ENCODE results near the gene PCYT1B.

The PCYT1B gene

DNA sequence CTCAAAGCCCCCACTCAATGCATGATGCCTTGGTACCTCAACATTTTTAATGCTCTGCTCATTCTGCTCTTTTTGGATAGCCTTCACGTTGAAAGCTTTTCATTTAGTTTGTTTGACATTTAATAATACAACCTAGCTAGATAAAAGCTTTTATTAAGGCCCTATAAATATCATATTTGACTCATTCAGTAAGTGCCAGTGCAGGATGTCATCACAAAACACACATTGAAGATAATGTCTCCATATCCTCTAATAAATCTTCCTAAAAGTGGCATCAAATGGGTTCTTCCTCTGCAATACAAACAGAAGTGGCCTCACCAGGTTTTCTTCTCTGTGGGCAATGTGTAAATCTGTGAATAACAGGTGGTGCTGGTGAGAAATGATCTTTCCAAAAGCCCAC is 12.0 kb upstream of the PCYT1B start:
- TF ChIP-seq GATA3 (IDR thresholded peaks at IDR 0.05; ENCODE audit: low read depth, low read length), result no peak
- no peak for TF ChIP-seq GATA2 (IDR thresholded peaks at IDR 0.05; ENCODE audit: low read depth, low read length)

DNA sequence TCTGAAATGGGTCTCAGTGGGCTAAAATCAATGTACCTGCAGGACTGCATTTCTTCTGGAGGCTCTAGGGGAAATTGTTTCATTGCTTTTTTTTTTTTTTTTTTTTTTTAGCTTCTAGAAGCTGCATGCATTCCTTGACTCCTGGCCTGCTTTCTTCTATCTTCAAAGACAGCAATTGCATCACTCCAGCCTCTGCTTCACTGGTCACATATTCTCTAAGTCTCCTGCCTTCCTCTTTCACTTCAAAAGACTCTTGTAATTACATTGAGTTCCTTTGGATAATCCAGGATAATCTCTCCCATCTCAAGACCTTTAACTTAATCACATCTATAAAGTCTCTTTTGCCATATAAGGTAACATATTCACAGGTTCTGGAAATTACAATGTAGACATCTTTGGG is 11.3 kb upstream of the PCYT1B start:
- no peak for TF ChIP-seq GATA2 (IDR thresholded peaks at IDR 0.05; ENCODE audit: low read depth, low read length)
- no peak for TF ChIP-seq GATA3 (IDR thresholded peaks at IDR 0.05; ENCODE audit: low read depth, low read length)

DNA sequence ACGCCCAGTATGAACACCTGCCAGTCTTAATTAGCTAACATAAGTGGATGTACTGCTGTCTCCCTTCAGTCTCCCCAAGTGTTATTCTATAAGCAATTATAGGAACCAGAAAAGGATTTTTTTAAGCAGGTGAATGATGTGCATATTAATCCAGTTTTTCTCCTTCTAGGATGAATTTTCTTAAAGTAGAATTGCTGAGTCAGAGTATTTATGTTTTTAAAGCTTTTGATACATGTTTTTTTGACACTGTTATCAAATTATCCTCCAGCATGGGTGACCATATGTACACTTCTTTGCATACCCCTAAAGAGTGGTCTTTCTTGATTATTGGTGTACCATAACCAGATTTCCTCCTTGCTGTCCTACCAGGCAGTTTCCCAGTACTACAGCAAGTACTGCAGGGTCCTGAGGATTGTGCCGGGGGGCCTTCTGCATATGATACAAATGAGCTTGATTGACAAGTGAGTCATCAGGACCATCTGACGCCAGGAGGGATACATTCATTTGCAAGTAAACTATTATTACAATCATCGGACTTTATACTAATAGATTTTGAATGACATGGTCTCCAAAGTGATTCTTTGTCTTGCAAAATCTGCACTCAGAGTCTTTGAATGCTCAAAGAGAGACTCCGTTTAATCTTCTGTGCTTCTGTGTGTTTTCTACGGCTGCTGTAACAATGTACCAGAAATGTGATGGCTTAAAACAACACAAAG is 10.7 kb upstream of the PCYT1B start:
- TF ChIP-seq GATA3 (IDR thresholded peaks at IDR 0.05; ENCODE audit: low read depth, low read length) (no peak), GATA2 (IDR thresholded peaks at IDR 0.05; ENCODE audit: low read depth, low read length) (no peak)

DNA sequence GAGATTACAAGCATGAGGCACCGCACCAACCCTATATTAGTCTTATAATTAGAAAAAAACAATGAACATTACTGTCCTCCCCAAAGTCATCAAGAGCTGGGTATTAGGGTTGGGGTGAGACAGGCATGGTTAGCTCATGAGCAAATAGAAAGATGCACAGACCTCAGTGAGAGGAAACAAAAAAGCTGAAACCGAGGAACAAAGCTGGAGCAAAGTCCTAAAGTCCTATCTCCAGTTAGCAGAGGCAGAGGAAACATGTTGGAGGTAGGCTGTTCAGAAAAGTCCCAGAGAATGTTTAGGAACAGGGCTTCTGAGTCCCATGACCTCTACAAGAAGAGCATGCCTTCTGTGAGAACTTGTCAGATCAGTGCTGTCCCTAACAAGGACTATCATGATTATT is 4.6 kb upstream of the PCYT1B start:
- TF ChIP-seq GATA3 (IDR thresholded peaks at IDR 0.05; ENCODE audit: low read depth, low read length), result no peak
- no peak for TF ChIP-seq GATA2 (IDR thresholded peaks at IDR 0.05; ENCODE audit: low read depth, low read length)

DNA sequence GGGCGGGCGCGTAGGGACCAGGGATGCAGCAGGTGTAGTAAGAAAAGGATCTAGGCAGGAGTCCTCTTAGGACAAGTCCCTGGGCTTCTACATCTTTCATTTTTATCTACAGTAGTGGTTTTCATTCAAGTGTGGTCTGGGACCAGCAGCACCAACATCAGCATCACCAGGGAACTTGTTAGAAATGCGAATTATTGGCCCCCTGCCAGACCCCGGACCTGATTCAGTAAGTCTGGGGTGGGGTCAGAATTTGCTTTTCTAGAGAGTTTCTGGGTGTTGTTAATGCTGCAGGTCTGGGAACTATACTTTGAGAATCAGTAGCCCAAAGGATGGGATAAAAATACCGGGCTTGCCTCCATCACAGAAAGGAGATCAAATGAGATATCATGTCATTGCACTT is 1.3 kb upstream of the PCYT1B start:
- TF ChIP-seq GATA3 (IDR thresholded peaks at IDR 0.05; ENCODE audit: low read depth, low read length), result no peak
- TF ChIP-seq GATA2 (IDR thresholded peaks at IDR 0.05; ENCODE audit: low read depth, low read length), result no peak

DNA sequence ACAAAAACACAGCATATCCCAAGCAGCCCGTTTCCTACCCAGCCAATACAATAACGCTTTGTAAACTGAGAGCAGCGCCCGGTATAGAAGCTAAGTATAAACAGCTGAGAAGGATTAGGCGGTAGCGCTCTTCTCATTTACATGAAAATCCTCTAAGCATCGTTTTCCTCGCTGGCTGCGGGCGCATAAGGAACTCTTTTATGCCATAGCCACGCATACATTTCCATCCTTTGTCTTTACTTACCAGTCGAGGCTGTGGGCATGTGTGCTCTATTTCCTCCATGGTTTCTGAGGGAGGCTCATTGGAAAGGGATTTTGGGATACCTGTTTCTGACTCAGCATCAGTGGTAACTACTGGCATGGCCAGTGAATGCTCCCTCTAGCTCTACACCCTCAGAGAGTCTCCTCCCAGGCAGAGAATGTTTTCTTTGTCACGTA is 383 bp downstream of the PCYT1B start:
- TF ChIP-seq GATA2 (IDR thresholded peaks at IDR 0.05; ENCODE audit: low read depth, low read length) (no peak), GATA3 (IDR thresholded peaks at IDR 0.05; ENCODE audit: low read depth, low read length) (no peak)

DNA sequence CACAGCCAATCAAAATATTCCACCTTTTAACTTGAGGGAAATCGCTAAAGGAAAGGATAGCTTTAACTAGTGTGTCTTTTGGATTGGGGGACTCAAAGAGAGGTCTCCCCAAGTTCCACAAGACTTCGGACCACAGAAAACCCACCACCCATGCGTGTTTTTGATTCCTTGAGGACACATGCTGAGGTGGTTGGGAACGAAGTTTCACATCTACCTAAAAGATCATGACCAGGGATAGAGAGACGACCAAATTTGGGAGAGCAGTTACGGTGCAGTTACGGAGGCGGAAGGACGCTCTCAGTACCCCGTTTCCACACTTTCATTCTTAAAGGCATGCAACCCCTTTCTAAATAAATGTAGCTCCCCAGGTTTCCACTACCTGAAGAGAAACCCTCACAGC is 1.1 kb downstream of the PCYT1B start:
- TF ChIP-seq GATA3 (IDR thresholded peaks at IDR 0.05; ENCODE audit: low read depth, low read length) (no peak), GATA2 (IDR thresholded peaks at IDR 0.05; ENCODE audit: low read depth, low read length) (no peak)

DNA sequence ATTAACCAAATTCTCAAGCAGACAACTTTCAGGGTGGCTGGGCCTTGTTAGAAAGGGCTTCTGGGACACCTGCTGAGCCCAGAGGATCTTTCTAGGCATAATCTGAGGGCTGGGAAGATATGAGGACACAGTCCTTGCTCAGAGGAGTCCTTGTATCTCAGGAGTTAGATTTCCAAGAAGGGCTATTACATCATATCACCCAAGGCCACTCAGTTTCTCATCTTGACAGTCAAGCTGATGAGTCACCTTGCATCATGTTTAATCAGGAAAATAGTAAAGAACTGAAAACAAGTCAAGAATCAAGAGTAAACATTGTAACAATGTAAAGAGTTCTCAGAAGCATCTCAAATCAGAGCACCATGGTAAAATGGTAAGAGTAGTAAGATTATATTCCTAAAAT is 4.0 kb downstream of the PCYT1B start:
- TF ChIP-seq GATA3 (IDR thresholded peaks at IDR 0.05; ENCODE audit: low read depth, low read length) (no peak), GATA2 (IDR thresholded peaks at IDR 0.05; ENCODE audit: low read depth, low read length) (no peak)

DNA sequence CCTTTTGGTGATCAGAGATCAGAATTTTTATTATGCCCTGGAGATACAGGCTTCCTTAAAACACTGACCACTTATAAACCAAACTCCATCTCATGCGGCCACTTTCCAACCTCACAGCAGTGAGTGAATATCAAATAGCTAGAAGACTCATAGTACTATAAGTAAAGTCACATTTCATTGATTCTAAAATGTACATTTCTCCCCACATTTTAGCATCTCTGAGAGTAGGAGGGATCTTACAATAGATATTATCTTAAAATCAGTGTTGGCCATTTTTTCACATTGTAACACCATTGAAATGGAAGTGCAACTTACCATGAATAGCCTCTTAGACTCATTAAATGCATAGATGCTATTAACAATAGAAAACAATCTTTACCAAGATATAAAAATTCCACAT is 17.4 kb downstream of the PCYT1B start:
- TF ChIP-seq GATA2 (IDR thresholded peaks at IDR 0.05; ENCODE audit: low read depth, low read length), result no peak
- no peak for TF ChIP-seq GATA3 (IDR thresholded peaks at IDR 0.05; ENCODE audit: low read depth, low read length)

DNA sequence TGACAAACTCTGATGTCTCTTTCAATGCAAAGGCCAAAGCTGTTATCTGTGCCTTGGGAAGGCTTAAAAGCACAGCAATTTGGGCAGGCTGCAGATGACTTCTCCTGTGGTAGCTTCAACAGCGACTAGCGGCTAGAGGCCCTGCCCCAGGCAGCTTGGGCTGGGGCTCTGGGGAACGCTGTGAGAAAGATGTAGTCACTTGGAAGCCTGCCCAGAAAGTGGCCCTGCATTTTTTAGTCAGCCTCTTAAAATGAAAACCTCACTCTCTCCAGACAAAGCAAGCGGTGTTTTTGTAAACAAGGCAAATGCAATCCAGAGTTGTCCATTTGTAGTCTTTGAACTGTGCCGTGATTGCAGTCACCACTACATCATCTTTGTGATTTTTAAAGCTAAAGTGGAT is 27.5 kb downstream of the PCYT1B start:
- no peak for TF ChIP-seq GATA2 (IDR thresholded peaks at IDR 0.05; ENCODE audit: low read depth, low read length)
- TF ChIP-seq GATA3 (IDR thresholded peaks at IDR 0.05; ENCODE audit: low read depth, low read length), result no peak

DNA sequence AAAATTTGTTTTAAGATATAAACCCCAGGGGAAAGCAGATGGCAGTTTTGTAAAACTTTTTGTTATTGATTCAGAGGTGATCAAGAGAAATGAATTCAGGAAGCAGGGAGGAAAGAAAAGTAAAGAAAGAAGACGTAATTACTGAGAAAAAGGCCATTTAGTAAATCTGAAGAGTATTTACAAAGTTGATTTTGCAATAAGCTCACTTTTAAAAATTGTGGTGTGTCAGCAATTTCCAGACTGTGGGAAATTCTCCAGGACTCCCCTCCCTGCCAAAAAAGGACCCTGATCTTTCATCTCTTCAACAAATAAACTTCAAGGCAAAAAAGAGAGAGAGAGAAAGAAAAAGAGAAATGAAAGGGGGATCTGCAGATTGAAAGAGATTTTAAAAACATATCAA is 36.6 kb downstream of the PCYT1B start:
- TF ChIP-seq GATA3 (IDR thresholded peaks at IDR 0.05; ENCODE audit: low read depth, low read length), result no peak
- TF ChIP-seq GATA2 (IDR thresholded peaks at IDR 0.05; ENCODE audit: low read depth, low read length), result no peak

DNA sequence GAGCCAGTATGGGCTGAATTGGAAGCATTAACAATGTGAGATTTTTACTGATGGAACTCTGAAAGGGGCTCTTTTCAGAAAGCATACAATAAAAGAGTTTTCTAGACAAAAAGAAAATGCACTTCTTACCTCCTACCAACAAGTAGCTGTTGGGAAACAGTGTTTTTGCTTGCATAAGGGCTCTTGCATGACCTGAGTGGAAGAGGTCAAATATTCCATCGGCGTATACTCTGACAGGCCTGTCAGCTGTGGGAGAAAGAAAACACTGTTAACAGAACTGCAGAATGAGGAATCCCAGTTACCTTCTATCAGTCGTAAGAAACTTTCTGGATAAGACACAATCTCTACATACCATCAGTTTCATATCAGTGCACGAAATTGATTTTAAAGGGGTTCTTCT is 39.5 kb downstream of the PCYT1B start:
- TF ChIP-seq GATA3 (IDR thresholded peaks at IDR 0.05; ENCODE audit: low read depth, low read length), result no peak
- TF ChIP-seq GATA2 (IDR thresholded peaks at IDR 0.05; ENCODE audit: low read depth, low read length), result no peak

DNA sequence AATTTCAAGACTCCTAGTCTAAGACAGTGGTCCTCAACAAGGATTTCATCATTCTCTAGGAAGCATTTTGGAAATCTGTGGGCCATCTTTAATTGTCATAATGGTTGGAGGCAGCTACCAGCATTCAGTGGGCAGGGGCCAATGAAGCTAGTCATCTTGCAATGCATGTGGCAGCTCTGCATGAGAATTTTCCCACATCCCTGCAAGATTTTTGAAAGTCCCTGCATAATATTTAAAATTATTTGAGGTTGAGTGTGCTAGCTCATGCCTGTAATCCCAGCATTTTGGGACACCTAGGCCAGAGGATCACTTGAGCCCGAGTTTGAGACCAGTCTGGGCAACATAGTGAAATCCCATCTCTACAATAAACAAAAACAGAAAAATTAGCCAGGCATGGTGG is 44.0 kb downstream of the PCYT1B start:
- TF ChIP-seq GATA3 (IDR thresholded peaks at IDR 0.05; ENCODE audit: low read depth, low read length), result no peak
- TF ChIP-seq GATA2 (IDR thresholded peaks at IDR 0.05; ENCODE audit: low read depth, low read length), result no peak

DNA sequence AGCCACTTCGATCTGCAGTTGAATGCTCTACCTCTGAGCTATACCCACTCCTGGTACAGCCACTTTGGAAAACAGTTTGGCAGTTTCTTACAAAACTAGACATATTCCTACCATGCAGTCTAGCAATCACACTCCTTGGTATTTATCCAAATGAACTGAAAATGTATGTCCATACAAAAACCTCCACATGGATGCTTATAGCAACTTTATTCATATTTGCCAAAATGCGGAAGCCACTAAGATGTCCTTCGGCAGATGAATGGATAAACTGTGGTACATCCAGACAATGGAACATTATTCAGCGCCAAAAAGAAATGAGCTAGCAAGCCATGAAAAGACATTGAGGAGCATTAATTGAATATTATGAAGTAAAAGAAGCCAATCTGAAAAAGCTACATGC is 45.3 kb downstream of the PCYT1B start:
- no peak for TF ChIP-seq GATA3 (IDR thresholded peaks at IDR 0.05; ENCODE audit: low read depth, low read length)
- no peak for TF ChIP-seq GATA2 (IDR thresholded peaks at IDR 0.05; ENCODE audit: low read depth, low read length)

DNA sequence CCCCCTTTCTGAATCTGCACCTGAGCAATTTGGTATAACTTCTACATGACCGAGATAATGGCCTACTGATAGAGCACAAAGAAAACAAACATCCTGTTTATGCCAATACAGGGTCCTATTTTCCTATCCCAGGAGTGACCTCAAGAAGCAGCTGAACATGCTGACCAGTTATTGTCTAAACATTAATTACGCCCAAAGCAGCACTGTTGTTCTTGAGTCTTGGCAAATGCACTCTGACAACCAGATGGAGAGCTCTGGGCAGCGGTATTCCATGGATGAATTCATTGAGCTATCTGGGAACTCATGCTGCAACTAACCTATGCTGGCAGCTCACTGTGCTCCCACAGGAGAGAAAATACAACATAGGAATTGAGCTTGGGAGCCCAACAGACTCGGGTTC is 52.6 kb downstream of the PCYT1B start:
- TF ChIP-seq GATA2 (IDR thresholded peaks at IDR 0.05; ENCODE audit: low read depth, low read length), result no peak
- no peak for TF ChIP-seq GATA3 (IDR thresholded peaks at IDR 0.05; ENCODE audit: low read depth, low read length)

DNA sequence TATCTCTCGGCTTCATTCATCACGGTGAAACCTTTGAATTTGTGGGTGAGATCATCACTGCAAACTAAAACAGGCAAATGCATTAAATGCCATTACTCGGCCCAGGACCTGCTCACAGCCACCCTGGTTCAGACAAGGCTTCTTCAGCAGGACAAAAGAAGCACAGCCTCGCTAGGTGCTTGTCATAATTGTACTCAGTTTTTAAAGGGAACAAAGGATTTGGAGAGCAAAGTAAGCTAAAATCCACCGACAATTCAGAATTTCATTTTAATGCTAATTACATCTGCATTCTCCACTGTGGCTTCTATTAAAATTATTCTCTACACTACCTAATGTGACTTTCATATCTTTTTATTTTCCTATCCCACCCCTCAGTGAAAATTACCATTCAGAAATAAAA is 57.0 kb downstream of the PCYT1B start:
- TF ChIP-seq GATA2 (IDR thresholded peaks at IDR 0.05; ENCODE audit: low read depth, low read length) (no peak), GATA3 (IDR thresholded peaks at IDR 0.05; ENCODE audit: low read depth, low read length) (no peak)
